ENCODE results near the gene XRCC6.

DNA sequence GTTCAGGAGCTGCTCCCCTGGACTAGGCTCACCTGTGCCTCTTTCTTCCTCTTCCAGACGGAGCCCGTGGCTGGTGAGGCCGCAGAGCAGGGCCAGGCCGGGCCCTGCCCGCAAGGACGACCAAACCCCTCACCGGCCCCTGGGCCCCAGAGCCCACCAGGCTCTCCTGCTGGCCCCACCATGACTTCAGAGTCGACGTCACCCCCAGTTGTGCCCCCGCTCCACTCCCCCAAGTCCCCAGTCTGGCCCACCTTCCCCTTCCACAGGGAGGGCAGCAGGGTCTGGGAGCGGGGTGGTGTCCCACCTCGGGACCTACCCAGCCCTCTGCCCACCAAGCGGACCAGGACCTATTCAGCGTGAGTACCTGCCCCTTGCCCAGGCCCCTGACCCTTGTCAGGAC, 49.3 kb upstream of the XRCC6 start:
- TF ChIP-seq RCOR1 (IDR thresholded peaks at IDR 0.05; ENCODE audit: borderline replicate concordance in 1 of 2, low read depth in 2 of 2, low read length in 2 of 2) (no peak), EZH2 (IDR thresholded peaks at IDR 0.05; ENCODE audit: borderline replicate concordance, low read depth, low read length) (no peak)
- TF ChIP-seq, protein P1, sequence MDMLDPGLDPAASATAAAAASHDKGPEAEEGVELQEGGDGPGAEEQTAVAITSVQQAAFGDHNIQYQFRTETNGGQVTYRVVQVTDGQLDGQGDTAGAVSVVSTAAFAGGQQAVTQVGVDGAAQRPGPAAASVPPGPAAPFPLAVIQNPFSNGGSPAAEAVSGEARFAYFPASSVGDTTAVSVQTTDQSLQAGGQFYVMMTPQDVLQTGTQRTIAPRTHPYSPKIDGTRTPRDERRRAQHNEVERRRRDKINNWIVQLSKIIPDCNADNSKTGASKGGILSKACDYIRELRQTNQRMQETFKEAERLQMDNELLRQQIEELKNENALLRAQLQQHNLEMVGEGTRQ (CRISPR knock-in tag; IDR thresholded peaks at IDR 0.05), result no peak
- TF ChIP-seq, protein P2, sequence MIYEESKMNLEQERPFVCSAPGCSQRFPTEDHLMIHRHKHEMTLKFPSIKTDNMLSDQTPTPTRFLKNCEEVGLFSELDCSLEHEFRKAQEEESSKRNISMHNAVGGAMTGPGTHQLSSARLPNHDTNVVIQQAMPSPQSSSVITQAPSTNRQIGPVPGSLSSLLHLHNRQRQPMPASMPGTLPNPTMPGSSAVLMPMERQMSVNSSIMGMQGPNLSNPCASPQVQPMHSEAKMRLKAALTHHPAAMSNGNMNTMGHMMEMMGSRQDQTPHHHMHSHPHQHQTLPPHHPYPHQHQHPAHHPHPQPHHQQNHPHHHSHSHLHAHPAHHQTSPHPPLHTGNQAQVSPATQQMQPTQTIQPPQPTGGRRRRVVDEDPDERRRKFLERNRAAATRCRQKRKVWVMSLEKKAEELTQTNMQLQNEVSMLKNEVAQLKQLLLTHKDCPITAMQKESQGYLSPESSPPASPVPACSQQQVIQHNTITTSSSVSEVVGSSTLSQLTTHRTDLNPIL (CRISPR knock-in tag; IDR thresholded peaks at IDR 0.05), result no peak

Data from K562 (cell line).